Measurements from ENCODE around the gene DOCK9.

DNA sequence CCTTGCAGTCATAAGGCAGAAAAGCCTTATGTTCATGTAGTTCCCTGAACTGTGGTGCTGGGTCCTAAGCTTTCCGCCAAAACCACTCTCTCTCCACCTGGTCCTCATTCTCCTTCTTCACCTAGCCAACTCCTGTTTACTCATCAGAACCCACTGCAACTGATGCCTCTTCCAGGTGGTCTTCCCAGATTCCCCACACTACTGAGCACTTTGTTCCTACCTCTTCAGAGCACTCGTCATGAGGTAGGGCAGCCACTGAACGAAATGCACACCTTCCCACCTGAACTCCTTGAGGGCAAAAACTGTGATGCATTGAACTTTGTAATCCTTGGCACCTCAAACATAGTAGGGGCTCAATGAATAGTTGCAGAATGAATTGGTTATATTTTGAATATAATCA, 100.4 kb downstream of the DOCK9 start:
- TF ChIP-seq EZH2 (IDR thresholded peaks at IDR 0.05; ENCODE audit: low read length, missing control alignments): no peak
- TF ChIP-seq, protein P1, sequence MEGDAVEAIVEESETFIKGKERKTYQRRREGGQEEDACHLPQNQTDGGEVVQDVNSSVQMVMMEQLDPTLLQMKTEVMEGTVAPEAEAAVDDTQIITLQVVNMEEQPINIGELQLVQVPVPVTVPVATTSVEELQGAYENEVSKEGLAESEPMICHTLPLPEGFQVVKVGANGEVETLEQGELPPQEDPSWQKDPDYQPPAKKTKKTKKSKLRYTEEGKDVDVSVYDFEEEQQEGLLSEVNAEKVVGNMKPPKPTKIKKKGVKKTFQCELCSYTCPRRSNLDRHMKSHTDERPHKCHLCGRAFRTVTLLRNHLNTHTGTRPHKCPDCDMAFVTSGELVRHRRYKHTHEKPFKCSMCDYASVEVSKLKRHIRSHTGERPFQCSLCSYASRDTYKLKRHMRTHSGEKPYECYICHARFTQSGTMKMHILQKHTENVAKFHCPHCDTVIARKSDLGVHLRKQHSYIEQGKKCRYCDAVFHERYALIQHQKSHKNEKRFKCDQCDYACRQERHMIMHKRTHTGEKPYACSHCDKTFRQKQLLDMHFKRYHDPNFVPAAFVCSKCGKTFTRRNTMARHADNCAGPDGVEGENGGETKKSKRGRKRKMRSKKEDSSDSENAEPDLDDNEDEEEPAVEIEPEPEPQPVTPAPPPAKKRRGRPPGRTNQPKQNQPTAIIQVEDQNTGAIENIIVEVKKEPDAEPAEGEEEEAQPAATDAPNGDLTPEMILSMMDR (conservative IDR thresholded peaks at IDR 0.05 in 1 of 2, IDR thresholded peaks at IDR 0.05 in 1 of 2; ENCODE audit: low read depth in 1 of 2, low read length in 2 of 2): no peak
